ENCODE measurements around the gene WASF2. TPM values are rescaled to one million over a fixed set of nuclear protein-coding genes. Genes with fewer than 3 reads are reported as not detected.
A peak's percentile ranks its signal among the peaks of the same experiment; 100 is the strongest.

Gene WASF2
- total and polyA plus RNA-seq, 2 of the 4 experiments (the other 2 are of a cell fraction), result 7.9 to 45.4 TPM

- Histone ChIP-seq H2AK9ac (replicated peaks; ENCODE audit: low read depth, low read length, poor library complexity) (no peak overlapping the region), H3K4me2 (ENCODE audit: low read depth, low read length) (no peak overlapping the region), H4K8ac (ENCODE audit: low read depth in 2 of 2, low read length in 2 of 2) (no peak overlapping the region), H3K9ac (ENCODE audit: low read depth, low read length) (no peak overlapping the region), H3K4me3 (ENCODE audit: insufficient read depth, low read depth, low read length) (no peak overlapping the region), H3K27me3 (ENCODE audit: control insufficient read depth, insufficient read depth, low read length) (no peaks in the 10 kb centered on the region), H4K5ac (ENCODE audit: low read depth, low read length) (no peak overlapping the region), H3K9me1 (ENCODE audit: insufficient read depth, low read length) (peaks cover 11% of the 10 kb centered on the region; the same call in 1 of the 2 replicates), H3K14ac (replicated peaks; ENCODE audit: low read depth, low read length) (no peak overlapping the region), H3K9me3 (ENCODE audit: control insufficient read depth, insufficient read depth, low read length) (no peaks in the 10 kb centered on the region), H3K79me1 (ENCODE audit: low read depth in 1 of 2, low read length in 2 of 2) (peaks cover 15 to 64% of the 10 kb centered on the region in 2 experiments), H2AK5ac (ENCODE audit: low read depth, low read length) (no peak overlapping the region), H3K56ac (ENCODE audit: extremely low read depth, insufficient read depth, low read length) (no peak overlapping the region), H3K4me1 (ENCODE audit: control insufficient read depth, insufficient read depth, low read length) (no peaks in the 10 kb centered on the region), H2BK15ac (ENCODE audit: low read depth, low read length) (no peak overlapping the region), H2AFZ (replicated peaks; ENCODE audit: low read length, poor library complexity) (no peak overlapping the region), H4K20me1 (ENCODE audit: insufficient read depth, low read length) (peaks cover 54% of the 10 kb centered on the region), H3K23ac (ENCODE audit: low read depth, low read length) (no peak overlapping the region), H3K36me3 (ENCODE audit: control insufficient read depth, insufficient read depth, low read length) (no peaks in the 10 kb centered on the region), H2BK120ac (ENCODE audit: low read depth, low read length) (no peak overlapping the region), H3K18ac (ENCODE audit: low read depth, low read length) (no peak overlapping the region), H4K91ac (ENCODE audit: insufficient read depth, low read depth, low read length) (no peak overlapping the region), H2BK5ac (ENCODE audit: low read depth, low read length, poor library complexity, severe bottlenecking) (no peak overlapping the region), H3K27ac (ENCODE audit: insufficient read depth, low read length) (no peak overlapping the region), H2BK20ac (ENCODE audit: low read depth, low read length) (no peak overlapping the region), H3K4ac (ENCODE audit: low read depth, low read length) (no peak overlapping the region)
- intact Hi-C loops (cut with micrococcal nuclease) (no loop called here), dilution Hi-C loops (cut with HindIII; ENCODE audit: low sequenced_read_pairs, unreplicated experiment) (no loop called here), in situ Hi-C loops (cut with MboI; ENCODE audit: low sequenced_read_pairs) (no loop called here)
- ChIA-PET CTCF (interaction anchor here (0.9 kb wide), 1 partner anchor 49 kb away, joined by 3 read pairs; no protein-coding TSS in a partner anchor), POLR2A (ENCODE audit: unreplicated experiment) (no interaction called here)
- BruUV-seq (replicated peaks), result TSS peak; percentile 10
- ATAC-seq (ENCODE audit: low read depth), result no peak
- no peak for DNase-seq
- WGBS, 2 experiments (ENCODE audit: extremely low coverage in 2 of 2, insufficient read length in 1 of 2), result 86% methylated on average over 2 of the region's 4 CpGs; no CpG with 5 or more reads in 1 of the 2 experiments
- TF ChIP-seq RCOR1 (IDR thresholded peaks at IDR 0.05; ENCODE audit: insufficient replicate concordance, low read length) (no peak), SMC3 (IDR thresholded peaks at IDR 0.05; ENCODE audit: low read depth, low read length) (no peak), NFE2L2 (IDR thresholded peaks at IDR 0.05; ENCODE audit: low read depth, low read length) (no peak), MXI1 (IDR thresholded peaks at IDR 0.05; ENCODE audit: borderline replicate concordance, low read depth, low read length) (no peak), POLR2A (IDR thresholded peaks at IDR 0.05; ENCODE audit: low read depth, low read length) (no peak), MAZ (IDR thresholded peaks at IDR 0.05; ENCODE audit: borderline replicate concordance, low read depth, low read length) (no peak), RFX5 (IDR thresholded peaks at IDR 0.05; ENCODE audit: low read depth, low read length) (no peak), BHLHE40 (IDR thresholded peaks at IDR 0.05; ENCODE audit: low read depth, low read length) (no peak), RAD21 (IDR thresholded peaks at IDR 0.05; ENCODE audit: low read length) (no peak), CEBPB (IDR thresholded peaks at IDR 0.05; ENCODE audit: low read depth, low read length) (no peak), MAFK (IDR thresholded peaks at IDR 0.05; ENCODE audit: low read depth, low read length) (no peak), ELK1 (IDR thresholded peaks at IDR 0.05; ENCODE audit: borderline replicate concordance, low read depth, low read length) (no peak), FOS (IDR thresholded peaks at IDR 0.05; ENCODE audit: low read depth, low read length) (no peak), CHD1 (IDR thresholded peaks at IDR 0.05; ENCODE audit: low read depth, low read length) (no peak)
- TF ChIP-seq, protein P1, sequence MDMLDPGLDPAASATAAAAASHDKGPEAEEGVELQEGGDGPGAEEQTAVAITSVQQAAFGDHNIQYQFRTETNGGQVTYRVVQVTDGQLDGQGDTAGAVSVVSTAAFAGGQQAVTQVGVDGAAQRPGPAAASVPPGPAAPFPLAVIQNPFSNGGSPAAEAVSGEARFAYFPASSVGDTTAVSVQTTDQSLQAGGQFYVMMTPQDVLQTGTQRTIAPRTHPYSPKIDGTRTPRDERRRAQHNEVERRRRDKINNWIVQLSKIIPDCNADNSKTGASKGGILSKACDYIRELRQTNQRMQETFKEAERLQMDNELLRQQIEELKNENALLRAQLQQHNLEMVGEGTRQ (IDR thresholded peaks at IDR 0.05; ENCODE audit: low read depth, low read length), result no peak
- TF ChIP-seq, protein P2, sequence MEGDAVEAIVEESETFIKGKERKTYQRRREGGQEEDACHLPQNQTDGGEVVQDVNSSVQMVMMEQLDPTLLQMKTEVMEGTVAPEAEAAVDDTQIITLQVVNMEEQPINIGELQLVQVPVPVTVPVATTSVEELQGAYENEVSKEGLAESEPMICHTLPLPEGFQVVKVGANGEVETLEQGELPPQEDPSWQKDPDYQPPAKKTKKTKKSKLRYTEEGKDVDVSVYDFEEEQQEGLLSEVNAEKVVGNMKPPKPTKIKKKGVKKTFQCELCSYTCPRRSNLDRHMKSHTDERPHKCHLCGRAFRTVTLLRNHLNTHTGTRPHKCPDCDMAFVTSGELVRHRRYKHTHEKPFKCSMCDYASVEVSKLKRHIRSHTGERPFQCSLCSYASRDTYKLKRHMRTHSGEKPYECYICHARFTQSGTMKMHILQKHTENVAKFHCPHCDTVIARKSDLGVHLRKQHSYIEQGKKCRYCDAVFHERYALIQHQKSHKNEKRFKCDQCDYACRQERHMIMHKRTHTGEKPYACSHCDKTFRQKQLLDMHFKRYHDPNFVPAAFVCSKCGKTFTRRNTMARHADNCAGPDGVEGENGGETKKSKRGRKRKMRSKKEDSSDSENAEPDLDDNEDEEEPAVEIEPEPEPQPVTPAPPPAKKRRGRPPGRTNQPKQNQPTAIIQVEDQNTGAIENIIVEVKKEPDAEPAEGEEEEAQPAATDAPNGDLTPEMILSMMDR (conservative IDR thresholded peaks at IDR 0.05; ENCODE audit: low read depth, low read length), result no peak
Measured at GRCh38 chr1:27464926-27465647, 24.9 kb downstream of the WASF2 start.
